ENCODE data around the gene CRTAP. TPM values are rescaled to one million over a fixed set of nuclear protein-coding genes. Genes with fewer than 3 reads are reported as not detected.
"Not testable (repeated sequence)": the region's sequence is repeated elsewhere in the genome, so short reads cannot be mapped to it uniquely, and the experiment has no call there.

Gene CRTAP
- total RNA-seq, 1 experiment from 2014 or later: 256 TPM

DNA sequence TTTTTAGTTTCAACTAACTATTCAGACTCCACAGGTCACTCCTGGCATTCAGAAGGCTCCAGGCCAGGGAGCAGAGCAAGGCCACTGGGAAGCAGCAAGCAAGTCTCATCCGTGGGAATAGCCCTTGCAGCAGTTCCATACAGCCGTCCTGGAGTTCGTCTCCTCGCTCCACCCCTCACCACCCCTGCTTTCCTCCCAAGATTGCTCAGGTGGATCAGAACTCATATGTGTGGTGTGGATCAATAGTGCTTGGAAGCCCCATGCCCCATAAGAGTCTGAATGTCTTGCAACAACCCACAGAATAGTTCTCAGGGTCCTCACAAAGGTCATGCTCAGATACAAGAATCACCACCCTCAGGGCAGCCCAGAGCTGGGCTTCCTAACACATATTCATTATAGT lies 60.3 kb downstream of the CRTAP start:
- no peak for DNase-seq (ENCODE audit: low read depth)

DNA sequence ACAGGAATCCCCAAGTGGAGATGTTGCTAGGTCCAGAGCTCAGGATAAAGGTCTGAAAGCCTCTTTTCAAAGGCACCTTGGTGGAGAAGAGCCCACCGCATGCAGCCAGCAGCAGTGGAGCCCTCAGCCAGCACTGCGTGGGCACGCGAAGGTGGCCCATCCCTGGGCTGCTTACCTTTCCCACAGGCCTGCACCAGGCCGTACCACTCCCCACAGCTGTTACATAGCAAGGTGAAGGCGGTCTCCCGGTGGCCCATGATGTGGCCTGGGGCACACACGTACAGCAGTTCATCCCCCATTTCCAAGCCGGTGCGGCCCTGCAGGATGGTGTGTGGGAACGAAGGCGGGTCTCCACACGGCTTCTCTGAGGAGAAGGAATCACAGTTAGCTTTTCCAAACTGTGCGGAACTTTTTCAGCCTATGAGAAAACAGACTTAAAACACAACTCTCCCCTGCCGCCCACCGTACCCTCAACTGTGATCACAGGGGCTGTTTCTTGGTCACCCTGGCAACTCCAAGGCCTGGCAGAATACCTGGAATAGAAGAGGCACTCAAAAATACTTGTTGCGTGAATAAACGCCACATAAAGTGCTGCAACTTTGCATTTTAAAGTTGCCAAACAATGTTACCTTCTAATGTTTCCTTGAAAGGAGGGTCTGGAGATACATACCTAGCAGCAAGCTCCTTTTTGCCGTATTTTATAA lies 61.0 kb downstream of the CRTAP start:
- no peak for DNase-seq (ENCODE audit: low read depth)

DNA sequence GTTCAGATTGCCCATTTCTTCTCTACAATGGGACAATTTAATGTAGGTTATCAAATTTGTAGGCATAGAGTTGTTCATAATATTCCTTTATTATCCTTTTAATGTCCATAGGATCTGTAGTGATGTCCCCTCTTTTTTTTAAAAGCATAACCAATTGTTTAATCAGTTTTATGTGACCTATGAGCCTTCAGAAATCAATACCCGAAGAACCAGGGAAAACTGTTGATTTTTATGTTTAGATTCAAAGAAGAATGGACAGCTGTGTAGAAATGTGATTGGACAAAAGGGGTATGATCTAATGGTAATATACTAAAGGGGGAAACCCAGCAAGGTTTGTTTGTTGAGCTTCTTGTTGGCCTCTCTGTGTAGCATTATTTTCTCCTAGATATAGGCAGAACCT lies 65.3 kb downstream of the CRTAP start:
- DNase-seq (ENCODE audit: low read depth): no peak

DNA sequence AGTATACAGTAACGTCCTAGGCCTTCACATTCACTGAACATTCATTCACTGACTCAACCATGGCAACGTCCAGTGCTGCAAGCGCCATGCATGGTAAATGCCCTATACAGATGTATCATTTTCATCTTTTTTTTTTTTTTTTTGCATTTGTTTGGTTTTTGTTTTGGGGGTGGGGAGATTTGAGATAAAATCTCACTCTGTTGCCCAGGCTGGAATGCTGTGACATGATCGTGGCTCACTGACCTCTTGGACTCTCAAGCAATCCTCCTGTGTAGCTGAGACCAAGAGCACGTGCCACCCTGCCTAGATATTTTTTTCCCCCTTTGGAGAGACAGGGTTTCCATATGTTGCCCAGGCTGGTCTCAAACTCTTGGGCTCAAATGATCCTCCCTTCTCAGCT lies 67.4 kb downstream of the CRTAP start:
- DNase-seq (ENCODE audit: low read depth): no peak

DNA sequence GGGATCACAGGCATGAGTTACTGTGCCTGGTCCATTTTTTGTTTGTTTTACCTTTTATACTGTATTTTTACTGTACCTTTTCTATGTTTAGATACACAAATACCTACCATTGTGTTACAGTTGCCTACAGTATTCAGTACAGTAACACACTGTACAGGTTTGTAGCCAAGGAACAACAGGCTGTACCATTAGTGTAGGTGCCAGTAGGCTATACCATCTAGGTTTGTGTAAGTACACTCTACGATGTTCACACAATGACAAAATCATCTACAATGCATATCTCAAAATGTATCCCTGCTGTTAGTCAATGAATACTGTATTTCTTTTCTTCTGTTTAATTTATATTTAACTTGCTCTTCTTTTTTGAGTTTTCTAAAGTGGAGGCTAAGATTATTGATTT lies 67.8 kb downstream of the CRTAP start:
- DNase-seq (ENCODE audit: low read depth): not testable (repeated sequence)

DNA sequence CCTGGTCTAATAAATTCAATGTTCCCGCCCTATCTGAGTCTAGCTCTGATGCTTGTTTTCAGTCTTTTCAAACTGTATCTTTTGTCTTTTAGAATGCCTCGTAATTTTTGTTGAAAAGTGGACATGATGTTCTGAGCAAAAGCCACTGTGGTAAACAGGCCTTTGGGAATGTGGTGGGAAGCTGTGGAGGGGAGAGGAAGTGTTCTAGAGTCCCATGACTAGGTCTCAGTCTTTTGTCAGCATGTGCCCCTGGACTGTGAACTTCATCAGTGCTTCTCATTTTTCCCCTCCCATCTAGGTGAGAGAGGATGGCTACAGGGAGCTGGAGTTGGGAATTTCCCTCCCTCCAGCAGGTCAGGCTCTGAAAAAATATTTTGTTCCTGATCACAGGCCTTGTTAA lies 71.0 kb downstream of the CRTAP start:
- DNase-seq (ENCODE audit: low read depth): no peak

DNA sequence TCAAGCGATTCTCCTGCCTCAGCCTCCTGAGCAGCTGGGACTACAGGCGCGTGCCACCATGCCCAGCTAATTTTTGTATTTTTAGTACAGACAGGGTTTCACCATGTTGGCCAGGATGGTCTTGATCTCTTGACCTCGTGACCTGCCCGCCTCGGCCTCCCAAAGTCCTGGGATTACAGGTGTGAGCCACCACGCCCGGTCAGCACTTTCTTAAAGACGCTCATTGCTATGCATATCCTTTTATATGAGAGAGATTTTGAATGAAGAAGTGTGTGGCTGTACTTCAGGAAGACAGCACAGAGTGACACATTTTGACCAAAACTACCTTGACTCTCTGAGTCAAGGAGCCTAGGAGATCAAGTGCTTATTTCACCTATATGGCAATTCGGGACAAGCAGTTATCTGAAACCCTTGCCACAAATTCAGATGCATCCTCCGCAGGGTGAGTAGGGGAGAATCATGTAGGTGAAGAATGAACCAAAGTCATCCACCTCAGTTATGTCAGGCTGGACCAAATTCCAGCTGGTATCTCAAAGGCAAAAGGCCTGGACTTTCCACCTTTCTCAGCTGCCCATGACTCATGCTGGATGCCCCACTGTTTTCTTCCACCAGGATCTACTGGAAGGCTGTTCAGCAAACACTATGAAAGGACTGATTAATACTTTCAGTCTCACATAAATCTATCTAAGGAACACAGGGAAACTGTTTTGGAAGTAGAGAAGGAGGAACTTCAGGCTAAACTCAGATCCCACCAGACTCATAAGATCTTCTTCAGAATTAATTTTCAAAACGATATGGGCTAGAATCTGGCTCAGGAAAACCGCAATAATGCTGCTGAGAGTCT lies 72.9 kb downstream of the CRTAP start:
- peak; percentile 48 for DNase-seq (ENCODE audit: low read depth)

DNA sequence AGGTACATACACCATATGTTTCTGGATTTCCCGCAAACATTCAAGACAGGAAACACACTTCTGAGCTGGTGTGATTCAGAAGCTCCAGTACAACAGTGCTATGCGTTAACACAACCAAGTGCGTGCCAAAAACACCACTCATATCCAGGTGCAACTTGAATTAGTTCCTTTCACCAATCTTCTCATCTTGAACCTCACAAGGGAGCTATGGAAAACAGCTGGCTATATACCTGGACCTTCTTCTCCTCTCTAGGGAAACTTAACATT lies 73.5 kb downstream of the CRTAP start:
- DNase-seq (ENCODE audit: low read depth): peak; percentile 23

DNA sequence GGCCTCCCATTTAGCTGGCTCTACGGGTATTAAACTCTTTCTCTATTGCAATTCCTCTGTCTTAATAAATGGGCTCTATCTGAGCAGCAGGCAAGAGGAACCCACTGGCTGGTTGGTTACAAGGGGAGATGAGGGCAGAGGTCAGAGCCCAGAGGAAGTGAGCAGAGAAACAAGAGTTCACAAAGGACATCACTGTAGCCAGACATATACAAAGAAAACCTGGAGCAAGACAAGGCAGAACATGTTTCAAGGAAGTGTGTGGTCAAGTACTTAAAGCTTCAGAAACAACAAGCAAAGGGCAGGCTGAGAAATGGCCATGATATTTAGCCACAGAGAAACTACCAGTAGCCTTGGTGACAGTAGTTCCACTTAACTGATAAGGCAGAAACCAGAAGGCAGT lies 80.5 kb downstream of the CRTAP start:
- DNase-seq (ENCODE audit: low read depth): no peak

DNA sequence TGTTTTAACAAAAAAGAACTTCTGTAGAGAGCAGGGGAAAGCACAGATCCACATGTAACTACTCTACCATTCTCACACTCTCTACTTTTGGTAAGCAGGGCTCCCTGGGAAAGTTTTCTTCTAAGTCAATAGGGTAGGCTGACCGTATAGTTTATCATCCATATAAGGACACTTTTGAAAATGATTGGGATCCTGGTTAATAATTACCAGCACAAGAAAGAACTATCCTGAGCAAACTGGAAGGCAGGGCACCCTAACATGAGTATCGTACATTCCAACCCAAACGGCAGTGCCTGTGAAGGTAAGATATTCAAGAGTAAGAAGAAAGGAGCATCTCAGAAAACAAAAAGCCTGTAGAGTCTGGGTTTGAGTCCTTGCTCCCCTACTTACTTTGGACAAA lies 82.7 kb downstream of the CRTAP start:
- no peak for DNase-seq (ENCODE audit: low read depth)

Other genes starting within 250 kb of the CRTAP start
- not detected in 2 replicates for gene CCR4, start 162.4 kb upstream of the CRTAP start, total RNA-seq (2014; rRNA removed; shearing (Covaris generic))
- 95.3 and 95.6 TPM in 2 replicates for gene GLB1, start 16.9 kb upstream of the CRTAP start, total RNA-seq (2014; rRNA removed; shearing (Covaris generic))
- gene TMPPE, start 16.9 kb upstream of the CRTAP start, total RNA-seq (2014; rRNA removed; shearing (Covaris generic)): 2.4 and 3.0 TPM in 2 replicates
- gene SUSD5, start 104.8 kb downstream of the CRTAP start, total RNA-seq (2014; rRNA removed; shearing (Covaris generic)): 4.6 and 7.5 TPM in 2 replicates
- 9.1 and 9.5 TPM in 2 replicates for gene FBXL2, start 163.4 kb downstream of the CRTAP start, total RNA-seq (2014; rRNA removed; shearing (Covaris generic))

All from RPMI7951 (cell line).